ENCODE data around the gene BICRA. TPM values are rescaled to one million over a fixed set of nuclear protein-coding genes. Genes with fewer than 3 reads are reported as not detected.
A peak's percentile ranks its signal among the peaks of the same experiment; 100 is the strongest.
"Not testable (repeated sequence)": the region's sequence is repeated elsewhere in the genome, so short reads cannot be mapped to it uniquely, and the experiment has no call there.

Gene BICRA
- total RNA-seq, 1 experiment from 2014 or later: 3.8 TPM

DNA sequence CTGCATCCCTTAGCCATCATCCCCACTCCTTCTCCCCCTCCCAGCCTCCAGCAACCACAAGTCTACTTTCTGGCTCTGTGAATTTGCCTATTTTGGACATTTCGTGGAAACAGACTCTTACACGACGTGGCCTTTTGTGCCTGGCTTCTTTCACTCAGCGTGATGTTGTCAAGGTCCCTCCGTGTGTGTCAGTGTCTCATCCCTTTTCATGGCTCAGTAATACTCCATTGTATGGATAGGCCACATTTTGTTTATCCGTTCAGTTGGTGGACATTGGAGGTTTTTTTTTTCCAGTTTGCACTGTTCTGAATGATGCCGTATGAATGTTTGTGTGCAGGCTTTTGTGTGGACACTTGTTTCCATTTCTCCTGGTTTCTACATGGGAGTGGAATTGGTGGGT is 38.0 kb downstream of the BICRA start:
- no peak for DNase-seq (ENCODE audit: low read depth, low spot score)
- in situ Hi-C loops (cut with HindIII; ENCODE audit: low pct_unique_long_range_greater_than_20kb, low sequenced_read_pairs): no loop called here

DNA sequence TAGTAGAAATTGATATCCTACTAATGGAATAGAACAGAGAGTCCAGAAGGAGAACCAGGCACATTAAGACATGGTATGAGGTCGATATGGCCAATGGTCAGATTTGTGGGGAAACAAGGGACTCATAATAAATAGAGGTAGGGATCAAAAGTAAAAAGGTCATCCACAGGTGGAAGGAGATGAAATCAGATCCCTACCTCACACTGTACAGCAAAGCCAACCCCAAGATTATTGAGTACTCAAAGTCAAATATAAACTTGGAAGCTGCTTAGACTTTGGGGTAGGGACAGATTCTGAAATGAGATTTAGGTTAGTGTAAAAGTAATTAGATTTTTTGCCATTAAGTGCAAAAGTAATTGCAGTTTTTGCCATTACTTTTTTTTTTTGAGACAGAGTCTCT is 40.7 kb downstream of the BICRA start:
- DNase-seq (ENCODE audit: low read depth, low spot score): no peak
- in situ Hi-C loops (cut with HindIII; ENCODE audit: low pct_unique_long_range_greater_than_20kb, low sequenced_read_pairs): no loop called here

DNA sequence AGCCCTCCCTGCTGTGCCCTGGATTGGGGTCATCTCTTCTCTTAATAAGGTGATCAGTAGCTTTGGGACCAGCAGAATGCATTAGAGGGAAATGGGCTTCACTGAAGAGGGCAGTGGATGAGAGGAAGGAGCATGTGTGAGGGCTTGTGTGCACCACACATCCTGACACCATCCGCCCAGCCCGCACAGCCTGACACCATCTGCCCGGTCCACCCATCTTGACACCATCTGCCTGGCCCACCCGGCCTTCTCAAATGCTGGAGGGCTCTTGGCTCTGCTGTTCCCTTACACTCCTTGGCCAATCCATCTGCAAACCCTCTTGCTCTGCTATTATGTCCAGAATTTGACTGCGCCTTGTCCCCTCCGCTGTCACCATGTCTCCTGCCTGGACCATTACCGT is 41.8 kb downstream of the BICRA start:
- DNase-seq (ENCODE audit: low read depth, low spot score): no peak
- in situ Hi-C loops (cut with HindIII; ENCODE audit: low pct_unique_long_range_greater_than_20kb, low sequenced_read_pairs): no loop called here

DNA sequence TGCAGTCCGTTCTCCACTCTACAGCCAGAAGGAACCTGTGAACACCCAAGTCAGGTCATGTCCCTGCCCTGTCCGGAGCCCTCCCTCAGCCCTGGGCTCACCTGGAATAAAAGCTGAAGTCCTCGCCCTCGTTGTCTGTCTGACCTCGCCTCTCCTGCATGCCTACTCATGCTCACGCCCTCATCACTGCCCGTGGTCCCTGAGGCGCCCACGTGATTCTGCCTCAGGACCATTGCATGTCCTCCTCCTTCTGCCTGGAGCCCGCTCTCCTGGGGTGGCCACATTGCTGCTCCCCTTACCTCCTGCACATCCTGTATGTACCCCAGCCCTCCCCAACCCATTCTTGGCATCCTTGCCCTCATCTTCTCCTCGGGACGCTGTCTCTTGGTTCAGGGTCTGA is 42.2 kb downstream of the BICRA start:
- DNase-seq (ENCODE audit: low read depth, low spot score): no peak
- in situ Hi-C loops (cut with HindIII; ENCODE audit: low pct_unique_long_range_greater_than_20kb, low sequenced_read_pairs): no loop called here

DNA sequence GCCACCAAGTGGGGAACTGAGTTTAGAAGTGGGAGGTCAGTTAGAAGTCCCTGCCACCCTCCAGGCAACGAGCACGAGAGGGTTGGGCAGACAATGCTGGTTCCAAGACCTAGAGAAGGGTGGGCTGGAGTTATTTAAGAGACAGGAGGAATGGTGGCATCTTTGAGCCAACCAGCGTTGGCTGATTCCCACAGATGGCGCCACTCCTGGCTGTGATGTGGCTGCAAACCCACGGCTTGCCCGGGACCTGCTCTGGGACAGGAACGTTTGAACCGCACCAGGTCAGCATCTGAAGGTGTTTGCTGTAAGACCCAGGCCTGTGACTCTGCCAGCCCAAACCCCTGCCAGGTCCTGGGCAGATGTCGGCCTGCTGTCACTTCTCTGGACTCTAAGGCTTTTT is 42.8 kb downstream of the BICRA start:
- in situ Hi-C loops (cut with HindIII; ENCODE audit: low pct_unique_long_range_greater_than_20kb, low sequenced_read_pairs): no loop called here
- DNase-seq (ENCODE audit: low read depth, low spot score): no peak

DNA sequence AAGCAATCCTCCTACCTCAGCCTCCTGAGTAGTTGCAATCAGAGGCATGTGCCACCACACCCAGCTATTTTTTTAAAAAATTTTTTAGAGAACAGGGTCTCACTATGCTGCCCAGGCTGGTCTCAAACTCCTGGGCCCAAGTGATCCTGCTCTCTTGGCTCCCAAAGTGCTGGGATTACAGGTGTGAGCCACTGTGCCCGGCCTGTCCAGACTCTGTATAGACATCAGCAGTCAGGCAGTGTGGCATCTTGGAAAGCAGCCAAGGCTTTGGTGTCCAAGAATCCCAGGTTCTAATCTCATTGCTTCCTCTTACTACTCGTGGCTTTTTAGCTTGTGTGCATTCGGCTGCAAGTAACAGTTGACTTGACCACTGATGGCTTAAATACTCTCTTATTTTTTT is 43.4 kb downstream of the BICRA start:
- no peak for DNase-seq (ENCODE audit: low read depth, low spot score)
- in situ Hi-C loops (cut with HindIII; ENCODE audit: low pct_unique_long_range_greater_than_20kb, low sequenced_read_pairs): no loop called here

DNA sequence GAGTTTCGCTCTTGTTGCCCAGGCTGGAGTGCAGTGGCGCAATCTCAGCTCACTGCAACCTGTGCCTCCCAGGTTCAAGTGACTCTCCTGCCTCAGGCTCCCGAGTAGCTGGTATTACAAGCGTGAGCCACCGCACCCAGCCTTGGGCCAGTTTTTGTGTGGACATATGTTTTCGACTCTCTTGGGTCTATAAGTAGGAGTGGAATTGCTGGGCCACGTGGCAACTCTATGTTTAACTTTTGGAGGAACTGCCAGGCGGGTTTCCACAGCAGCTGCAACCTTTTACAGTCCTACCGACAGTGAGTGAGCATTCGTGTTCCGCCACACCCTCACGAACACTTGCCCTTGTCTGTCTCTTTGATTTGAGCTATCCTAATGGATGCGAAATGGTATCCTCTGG is 44.9 kb downstream of the BICRA start:
- DNase-seq (ENCODE audit: low read depth, low spot score): no peak
- in situ Hi-C loops (cut with HindIII; ENCODE audit: low pct_unique_long_range_greater_than_20kb, low sequenced_read_pairs): no loop called here

DNA sequence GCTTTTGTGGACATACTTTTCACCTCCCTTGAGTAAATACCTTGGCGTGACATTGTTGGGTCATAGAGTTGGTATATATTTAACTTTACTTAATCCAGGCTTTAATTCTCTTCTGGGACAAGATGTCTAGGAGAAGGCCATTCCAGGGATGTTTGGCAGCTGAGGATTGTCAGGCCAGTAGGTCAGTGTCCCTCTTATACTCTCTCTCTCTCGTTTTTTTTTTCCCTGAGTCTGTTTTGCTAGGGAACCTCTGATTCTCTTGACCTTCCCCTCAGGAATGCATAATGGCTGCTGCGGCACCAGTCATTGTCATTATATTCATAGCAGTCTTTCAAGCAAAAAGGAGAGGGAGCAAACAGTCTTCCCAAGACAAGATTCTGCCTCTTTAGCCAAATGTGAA is 48.8 kb downstream of the BICRA start:
- in situ Hi-C loops (cut with HindIII; ENCODE audit: low pct_unique_long_range_greater_than_20kb, low sequenced_read_pairs): no loop called here
- no peak for DNase-seq (ENCODE audit: low read depth, low spot score)

DNA sequence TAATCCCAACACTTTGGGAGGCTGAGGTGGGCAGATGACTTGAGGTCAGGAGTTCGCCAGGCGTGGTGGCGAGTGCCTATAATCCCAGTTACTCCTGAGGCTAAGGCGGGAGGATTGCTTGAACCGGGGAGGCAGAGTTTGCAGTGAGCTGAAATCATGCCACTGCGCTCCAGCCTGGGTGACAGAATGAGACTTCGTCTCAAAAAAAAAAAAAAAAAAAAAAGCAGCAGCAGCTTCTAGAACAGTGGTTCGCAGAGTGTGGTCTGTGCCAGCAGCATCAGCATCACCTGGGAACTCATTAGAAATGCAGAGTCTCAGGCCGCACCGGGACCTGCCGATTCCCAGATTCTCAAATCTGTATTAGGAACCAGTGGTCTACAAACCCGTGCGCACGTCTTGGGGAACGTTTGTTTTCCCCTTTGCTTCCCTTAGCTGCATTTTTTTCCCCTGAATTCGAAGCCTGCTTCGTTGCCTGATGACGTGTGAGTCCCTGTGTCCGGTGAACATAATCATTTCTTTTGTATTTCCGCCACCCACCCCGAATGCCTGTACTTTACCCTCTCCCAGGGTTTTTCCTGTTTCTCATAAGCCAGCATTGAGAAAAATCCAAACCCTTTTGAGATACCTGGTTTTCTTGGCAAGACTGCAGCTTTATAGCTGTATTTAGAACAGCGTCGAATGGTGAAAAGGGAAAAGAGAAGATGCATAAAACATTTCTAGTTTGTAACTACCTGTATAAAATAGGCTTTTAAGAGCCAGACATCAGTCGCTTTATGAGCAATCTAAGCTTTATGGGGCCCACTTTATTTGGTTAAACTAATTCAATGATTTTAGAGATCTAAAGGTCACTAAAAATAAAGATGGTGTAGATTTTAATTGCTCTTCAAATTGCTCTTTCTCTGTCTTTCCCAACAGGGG is 49.8 kb downstream of the BICRA start:
- in situ Hi-C loops (cut with HindIII; ENCODE audit: low pct_unique_long_range_greater_than_20kb, low sequenced_read_pairs): no loop called here
- no peak for DNase-seq (ENCODE audit: low read depth, low spot score)

DNA sequence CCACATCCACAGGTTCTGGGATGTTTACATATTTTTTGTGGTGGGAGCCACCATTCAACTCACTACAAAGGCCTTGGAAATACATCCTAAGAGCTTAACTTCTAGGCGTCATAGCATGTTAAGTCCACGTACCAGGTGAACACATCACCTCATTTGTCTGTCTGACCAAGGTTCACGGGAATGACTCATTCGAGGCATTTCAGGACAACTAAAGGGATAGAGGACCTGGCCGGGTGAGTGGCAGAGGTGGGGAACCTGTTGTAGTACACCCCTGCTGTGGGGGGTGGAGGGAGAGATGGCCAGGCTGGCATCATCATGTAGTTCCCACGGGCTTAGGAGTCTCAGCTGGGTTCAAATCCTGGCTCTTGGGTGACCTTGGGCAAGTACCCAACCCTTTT is 51.5 kb downstream of the BICRA start:
- in situ Hi-C loops (cut with HindIII; ENCODE audit: low pct_unique_long_range_greater_than_20kb, low sequenced_read_pairs): no loop called here
- DNase-seq (ENCODE audit: low read depth, low spot score): no peak

DNA sequence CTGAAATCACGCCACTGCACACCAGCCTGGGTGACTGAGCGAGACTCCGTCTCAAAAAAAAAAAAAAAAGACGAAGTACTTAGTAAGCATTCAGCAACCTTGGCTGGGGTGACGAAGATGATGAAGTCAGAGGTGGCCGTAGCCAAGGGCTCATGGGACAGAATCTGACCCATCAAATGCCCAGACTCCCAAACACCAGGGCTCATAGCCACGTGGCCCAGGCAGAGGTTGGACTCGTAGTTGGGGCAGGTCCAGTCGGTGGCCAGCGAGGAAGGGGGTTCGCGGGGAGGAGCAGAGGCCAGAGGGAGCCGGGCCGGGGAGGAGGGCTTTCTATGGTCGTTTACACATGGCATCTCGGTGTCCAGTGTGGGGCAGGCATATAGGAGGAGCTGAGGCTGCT is 52.2 kb downstream of the BICRA start:
- in situ Hi-C loops (cut with HindIII; ENCODE audit: low pct_unique_long_range_greater_than_20kb, low sequenced_read_pairs): no loop called here
- DNase-seq (ENCODE audit: low read depth, low spot score): no peak

DNA sequence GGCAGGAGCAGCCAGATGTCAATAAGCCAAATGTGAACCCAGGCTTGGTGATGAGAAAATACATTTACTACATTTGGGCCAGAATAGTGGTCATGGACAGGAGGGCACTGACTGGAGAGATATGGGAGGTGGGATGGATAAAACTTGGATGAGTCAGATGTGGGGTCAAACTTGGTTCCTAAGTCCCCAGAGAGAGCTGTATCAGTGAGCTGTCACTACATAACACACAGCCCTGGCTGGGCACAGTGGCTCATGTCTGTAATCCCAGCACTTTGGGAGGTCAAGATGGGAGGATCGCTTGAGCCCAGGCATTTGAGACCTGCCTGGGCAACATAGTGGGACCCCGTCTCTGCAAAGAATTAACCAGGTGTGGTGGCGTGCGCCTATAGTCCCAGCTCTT is 52.7 kb downstream of the BICRA start:
- no peak for DNase-seq (ENCODE audit: low read depth, low spot score)

DNA sequence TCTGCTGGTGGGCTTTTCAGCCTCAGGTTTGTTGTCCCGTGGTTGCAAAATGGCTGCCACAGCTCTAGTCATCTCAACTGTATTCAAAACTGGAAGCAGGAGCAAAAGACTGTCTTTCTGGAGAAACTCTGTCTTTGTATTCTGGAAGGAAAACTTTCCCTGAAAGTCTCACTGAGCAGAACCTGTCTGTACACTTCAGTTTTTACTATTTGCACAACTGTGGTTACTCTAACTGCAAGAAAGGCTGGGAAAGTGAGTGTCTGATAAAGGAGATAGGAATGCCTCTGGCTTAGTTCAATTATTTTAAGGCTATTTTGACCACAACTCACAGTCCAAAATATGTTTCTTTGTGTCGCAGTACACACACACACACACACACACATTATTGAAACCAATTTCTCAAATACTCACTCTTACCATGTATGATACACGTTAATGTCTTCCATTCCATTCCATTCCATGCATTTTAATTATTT is 54.5 kb downstream of the BICRA start:
- in situ Hi-C loops (cut with HindIII; ENCODE audit: low pct_unique_long_range_greater_than_20kb, low sequenced_read_pairs): no loop called here
- no peak for DNase-seq (ENCODE audit: low read depth, low spot score)

More for the DNA sequence above, 52.7 kb downstream of the BICRA start:
- in situ Hi-C loops (cut with HindIII; ENCODE audit: low pct_unique_long_range_greater_than_20kb, low sequenced_read_pairs): no loop called here

DNA sequence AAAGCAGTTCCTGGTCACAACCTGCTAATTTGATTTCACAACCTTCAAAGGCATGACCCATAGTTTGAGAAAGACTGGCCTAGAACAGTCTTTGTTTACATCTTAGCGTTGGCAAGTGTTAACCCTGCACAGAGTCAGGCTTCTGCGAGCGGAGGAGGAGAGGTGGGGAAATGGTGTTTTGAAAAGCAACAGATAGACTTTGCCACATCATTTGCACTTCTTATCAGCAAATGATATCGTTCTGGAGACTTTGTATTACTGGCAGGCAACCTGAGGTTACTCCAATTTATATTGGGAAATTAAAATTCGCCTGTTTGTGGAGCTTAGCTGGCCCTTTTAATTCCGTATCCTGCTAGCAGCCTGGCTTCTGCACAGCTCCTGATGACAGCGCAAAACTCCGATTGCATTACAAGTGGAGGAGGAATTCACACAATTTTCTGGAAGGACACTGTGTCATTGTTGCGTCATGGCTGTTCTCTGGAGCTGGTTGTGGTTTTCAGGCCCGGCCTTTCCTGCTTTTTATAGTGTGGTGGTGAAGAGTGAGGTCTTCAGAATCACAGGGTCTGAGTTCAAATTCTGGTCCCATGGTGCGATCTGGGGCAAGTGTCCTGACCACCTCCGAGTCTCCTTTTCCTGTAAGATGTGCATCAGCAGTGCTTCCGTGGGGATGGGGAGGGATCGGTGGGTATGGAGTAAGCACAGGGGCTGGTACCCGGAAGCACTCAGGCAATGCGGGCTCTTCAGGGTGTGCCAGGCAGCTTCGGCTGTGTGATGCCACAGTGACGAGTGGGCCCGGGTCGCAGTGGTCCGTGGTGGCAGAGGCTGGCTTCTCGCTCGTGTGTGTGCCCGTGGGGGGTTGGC is 55.2 kb downstream of the BICRA start:
- in situ Hi-C loops (cut with HindIII; ENCODE audit: low pct_unique_long_range_greater_than_20kb, low sequenced_read_pairs): no loop called here
- DNase-seq (ENCODE audit: low read depth, low spot score): peak; percentile 85

DNA sequence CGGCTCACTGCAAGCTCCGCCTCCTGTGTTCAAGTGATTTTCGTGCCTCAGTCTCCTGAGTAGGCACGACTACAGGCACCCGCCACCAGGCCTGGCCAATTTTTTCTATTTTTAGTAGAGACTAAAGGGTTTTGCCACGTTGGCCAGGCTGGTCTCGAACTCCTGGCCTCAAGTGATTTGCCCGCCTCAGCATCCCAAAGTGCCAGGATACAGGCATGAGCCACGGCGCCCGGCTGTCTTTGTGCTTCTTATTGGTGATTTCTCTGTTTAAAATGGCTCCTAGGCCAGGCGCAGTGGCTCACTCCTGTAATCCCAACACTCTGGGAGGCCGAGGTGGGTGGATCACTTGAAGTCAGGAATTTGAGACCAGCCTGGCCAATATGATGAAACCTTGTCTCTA is 59.6 kb downstream of the BICRA start:
- in situ Hi-C loops (cut with HindIII; ENCODE audit: low pct_unique_long_range_greater_than_20kb, low sequenced_read_pairs): not testable (repeated sequence)

DNA sequence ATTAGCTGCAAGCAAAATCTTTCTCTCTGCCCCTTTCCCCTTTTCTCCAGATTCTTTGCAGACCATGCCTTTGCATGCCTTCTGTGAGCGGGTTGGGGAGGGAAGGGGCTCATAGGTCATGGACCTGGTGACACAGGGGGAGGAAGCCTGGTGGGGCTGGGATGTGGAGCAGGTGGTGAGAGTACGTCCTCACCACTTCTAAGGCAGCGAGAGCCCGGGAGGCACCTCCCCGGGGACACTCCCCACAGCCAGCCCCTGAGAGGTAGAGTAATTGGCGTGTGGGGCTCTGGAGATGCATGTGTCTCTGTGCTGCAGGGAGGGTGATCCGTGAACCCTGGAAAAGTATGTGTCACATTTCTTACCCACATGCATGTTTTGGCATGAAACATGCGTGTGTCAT is 61.8 kb downstream of the BICRA start:
- in situ Hi-C loops (cut with HindIII; ENCODE audit: low pct_unique_long_range_greater_than_20kb, low sequenced_read_pairs): no loop called here
- DNase-seq (ENCODE audit: low read depth, low spot score): no peak

More for the DNA sequence above, 59.6 kb downstream of the BICRA start:
- DNase-seq (ENCODE audit: low read depth, low spot score): not testable (repeated sequence)

DNA sequence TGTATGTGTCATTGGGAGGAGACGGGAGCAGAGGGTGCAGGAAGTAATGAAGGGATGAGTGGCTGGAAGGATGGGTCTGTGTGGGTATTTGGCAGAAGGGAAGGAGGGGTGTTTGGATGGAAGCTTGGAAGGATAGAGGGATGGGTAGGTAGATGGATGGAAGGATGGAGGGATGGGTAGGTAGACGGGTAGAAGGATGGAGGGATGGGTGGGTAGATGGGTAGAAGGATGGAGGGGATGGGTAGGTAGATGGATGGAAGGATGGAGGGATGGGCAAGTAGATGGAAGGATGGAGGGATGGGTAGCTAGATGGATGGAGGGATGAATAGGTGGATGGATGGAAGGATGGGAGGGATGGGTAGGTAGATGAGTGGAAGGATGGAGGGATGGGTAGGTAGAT is 62.6 kb downstream of the BICRA start:
- in situ Hi-C loops (cut with HindIII; ENCODE audit: low pct_unique_long_range_greater_than_20kb, low sequenced_read_pairs): no loop called here
- no peak for DNase-seq (ENCODE audit: low read depth, low spot score)

DNA sequence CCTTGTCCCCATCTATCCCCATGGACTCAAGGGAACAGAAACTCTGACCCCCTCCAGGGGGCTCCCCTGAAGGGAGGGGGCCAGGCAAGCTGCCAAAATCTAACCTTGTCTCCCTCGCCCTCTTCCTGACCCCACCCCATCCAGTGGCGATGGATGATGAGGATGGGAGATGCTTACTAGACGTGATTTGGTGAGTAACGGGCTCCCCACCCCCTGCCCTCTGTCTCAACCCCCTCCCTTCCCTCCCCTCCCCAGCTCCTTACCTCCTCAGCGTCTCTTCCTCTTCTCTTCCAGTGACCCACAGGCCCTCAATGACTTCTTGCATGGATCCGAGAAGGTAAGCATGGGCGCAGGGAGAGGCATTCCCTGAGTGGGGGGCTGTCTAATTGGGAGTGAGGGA is 64.5 kb downstream of the BICRA start:
- in situ Hi-C loops (cut with HindIII; ENCODE audit: low pct_unique_long_range_greater_than_20kb, low sequenced_read_pairs): no loop called here
- no peak for DNase-seq (ENCODE audit: low read depth, low spot score)

DNA sequence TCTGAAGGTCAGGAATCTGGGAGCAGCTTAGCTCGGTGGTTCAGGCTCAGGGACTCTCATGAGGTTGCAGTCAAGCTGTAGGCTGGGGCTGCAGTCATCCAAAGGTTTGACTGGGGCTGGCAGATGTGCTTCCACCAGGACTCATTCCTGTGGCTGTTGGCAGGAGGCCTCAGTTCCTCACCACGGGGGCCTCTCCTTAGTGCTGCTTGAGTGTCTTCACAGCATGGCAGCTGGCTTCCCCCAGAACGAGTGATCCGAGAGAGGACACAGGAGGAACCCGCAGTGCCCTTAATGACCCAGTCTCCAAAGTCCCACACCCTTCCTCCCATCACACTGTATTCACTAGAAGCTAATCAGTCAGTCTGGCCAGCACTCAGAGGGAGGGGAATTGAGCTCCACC is 65.6 kb downstream of the BICRA start:
- DNase-seq (ENCODE audit: low read depth, low spot score): no peak
- in situ Hi-C loops (cut with HindIII; ENCODE audit: low pct_unique_long_range_greater_than_20kb, low sequenced_read_pairs): no loop called here
